IPS-NIHi7 (cell line): ENCODE results near the gene ZNF658.
"Not testable (repeated sequence)": the region's sequence is repeated elsewhere in the genome, so short reads cannot be mapped to it uniquely, and the experiment has no call there.

Experiments used
- DNase-seq: peaks from one replicate; pipeline ENCODE4 v3.0.0; 2012; ENCODE audit warnings: mixed read lengths; ENCODE audit errors: extremely low spot score

Gene ZNF658

GRCh38 chr9:66900490-66901131 is at the start of gene ZNF658:
TSS of gene ZNF658 (plus strand) at chr9:66900725. CDS start at chr9:66903562, 2,837 bp downstream.
- DNase-seq = not testable (repeated sequence)

GRCh38 chr9:66861732-66862131 is 38.8 kb upstream of the ZNF658 start:
- not testable (repeated sequence) for DNase-seq

GRCh38 chr9:66868660-66869059 is 31.9 kb upstream of the ZNF658 start:
- DNase-seq = not testable (repeated sequence)

- not testable (repeated sequence) for DNase-seq
Observed at GRCh38 chr9:66880605-66881004, 19.9 kb upstream of the ZNF658 start.

- not testable (repeated sequence) for DNase-seq
Observed at GRCh38 chr9:66881847-66882246, 18.7 kb upstream of the ZNF658 start.

GRCh38 chr9:66890334-66890733 is 10.2 kb upstream of the ZNF658 start:
- not testable (repeated sequence) for DNase-seq

- not testable (repeated sequence) for DNase-seq
Observed at GRCh38 chr9:66901141-66901540, 616 bp downstream of the ZNF658 start.

- not testable (repeated sequence) for DNase-seq
Observed at GRCh38 chr9:66909560-66909959, 9.0 kb downstream of the ZNF658 start.

- not testable (repeated sequence) for DNase-seq
Observed at GRCh38 chr9:66920072-66920471, 19.5 kb downstream of the ZNF658 start.

GRCh38 chr9:66936194-66936870 is 35.8 kb downstream of the ZNF658 start:
- DNase-seq = not testable (repeated sequence)

- DNase-seq = not testable (repeated sequence)
Observed at GRCh38 chr9:66937662-66938061, 37.1 kb downstream of the ZNF658 start.

- not testable (repeated sequence) for DNase-seq
Observed at GRCh38 chr9:66938322-66938721, 37.8 kb downstream of the ZNF658 start.

- not testable (repeated sequence) for DNase-seq
Observed at GRCh38 chr9:66939878-66940830, 39.6 kb downstream of the ZNF658 start.

- not testable (repeated sequence) for DNase-seq
Observed at GRCh38 chr9:66942400-66943155, 42.1 kb downstream of the ZNF658 start.

GRCh38 chr9:66952576-66952975 is 52.1 kb downstream of the ZNF658 start:
- not testable (repeated sequence) for DNase-seq
